NCI-H187 (cell line): ENCODE results near the gene FGGY.

Source experiments
- DNase-seq, 2 experiments: peaks; one replicate each; lab custom pipeline; 2025; lab: John Stamatoyannopoulos, UW

Gene FGGY

DNA sequence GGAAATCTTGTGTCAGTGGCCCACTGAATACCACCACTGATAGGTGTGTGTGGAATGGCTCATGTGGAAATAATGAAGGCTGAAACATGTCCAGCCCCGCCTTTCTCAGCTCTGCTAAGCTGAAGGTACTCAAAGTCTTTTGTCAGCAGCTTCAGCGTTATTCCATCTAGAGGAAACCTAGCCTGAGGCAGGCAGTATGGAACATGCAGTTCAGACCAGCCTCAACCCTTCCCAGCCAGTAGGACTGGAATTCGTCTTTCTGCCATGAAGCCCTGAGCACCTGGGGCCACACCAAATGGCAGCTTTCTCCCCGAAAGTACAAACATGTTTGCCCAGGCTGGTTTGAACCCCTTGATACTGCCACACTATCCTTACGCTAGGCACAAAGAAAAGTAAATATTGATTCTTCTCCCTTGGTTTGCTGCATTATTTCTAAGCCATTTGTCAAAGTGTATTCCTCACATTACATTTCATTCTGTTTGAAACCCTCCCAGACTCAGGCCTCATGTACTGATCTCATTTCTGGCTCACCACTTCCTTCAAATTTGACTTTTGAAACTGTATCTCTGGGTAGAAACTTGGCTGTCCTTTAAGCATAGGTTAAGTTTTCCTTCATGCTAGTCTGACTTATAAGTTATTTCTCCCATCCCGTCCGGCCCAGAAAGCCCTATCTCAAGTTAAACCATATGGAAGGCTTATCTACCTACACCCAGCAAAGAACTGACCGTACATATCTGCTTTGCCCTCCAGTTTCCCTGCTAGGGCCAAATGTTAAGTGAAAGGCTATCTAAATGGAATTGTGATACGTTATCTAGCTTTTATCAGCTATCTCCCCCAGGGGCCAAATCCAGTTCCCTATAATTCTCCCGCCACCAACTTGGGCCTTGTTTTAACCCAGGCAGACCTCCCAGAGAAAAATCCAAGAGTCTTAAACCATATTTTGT is 472.2 kb downstream of the FGGY start:
- no peak for DNase-seq

DNA sequence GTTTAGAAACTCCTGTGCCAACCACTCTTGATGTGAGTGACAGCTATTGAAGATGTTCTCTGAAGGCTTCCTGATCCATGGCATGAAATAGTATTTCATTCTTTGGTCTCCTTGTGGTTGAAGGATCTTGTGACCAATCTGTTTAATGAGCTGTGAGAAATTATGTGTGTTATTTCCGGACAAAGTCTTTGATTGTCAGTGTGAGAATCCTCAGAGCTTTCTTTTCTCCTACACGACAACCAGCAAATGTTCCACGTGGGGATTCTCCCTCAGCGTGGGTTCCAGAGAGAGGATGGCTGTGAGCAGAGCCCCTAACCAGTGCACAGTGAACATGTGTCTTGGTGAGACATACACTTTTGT is 472.8 kb downstream of the FGGY start:
- DNase-seq, result no peak

DNA sequence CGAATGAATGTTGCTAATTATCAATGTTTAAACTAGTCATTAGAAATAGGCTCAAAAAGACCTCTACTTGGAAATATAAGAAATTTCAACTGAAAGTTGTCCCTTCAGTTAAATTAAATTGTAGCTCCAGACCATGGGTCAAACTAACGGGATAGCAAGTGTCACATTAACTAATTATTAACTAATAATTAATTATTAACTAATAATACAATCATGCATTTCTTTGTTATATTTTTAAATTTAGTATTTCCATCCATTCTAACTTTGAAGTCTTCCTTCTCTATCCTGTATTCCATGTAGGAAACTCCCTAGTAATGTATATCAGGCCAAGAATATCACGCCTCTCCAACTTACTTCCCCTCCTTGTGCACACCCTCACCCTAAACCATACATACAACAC is 474.5 kb downstream of the FGGY start:
- no peak for DNase-seq

DNA sequence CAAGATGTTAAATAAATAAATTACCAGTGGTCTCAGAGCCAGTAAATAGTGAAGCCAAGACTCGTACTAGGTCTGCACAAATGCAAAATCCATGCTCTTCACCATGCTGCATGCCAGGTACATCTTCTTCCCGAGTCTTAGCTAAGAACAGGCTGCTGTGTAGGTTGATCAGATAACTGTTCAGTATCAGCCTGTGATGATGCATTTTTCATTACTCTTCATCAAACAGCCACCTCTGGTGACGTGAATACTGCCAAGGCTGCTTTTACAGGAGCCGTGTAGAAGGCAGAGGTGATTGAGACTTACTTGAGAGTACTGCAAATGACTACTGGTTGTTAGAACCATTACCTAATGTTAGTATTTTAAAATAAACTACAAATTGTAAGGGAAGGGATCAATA is 478.6 kb downstream of the FGGY start:
- no peak for DNase-seq

DNA sequence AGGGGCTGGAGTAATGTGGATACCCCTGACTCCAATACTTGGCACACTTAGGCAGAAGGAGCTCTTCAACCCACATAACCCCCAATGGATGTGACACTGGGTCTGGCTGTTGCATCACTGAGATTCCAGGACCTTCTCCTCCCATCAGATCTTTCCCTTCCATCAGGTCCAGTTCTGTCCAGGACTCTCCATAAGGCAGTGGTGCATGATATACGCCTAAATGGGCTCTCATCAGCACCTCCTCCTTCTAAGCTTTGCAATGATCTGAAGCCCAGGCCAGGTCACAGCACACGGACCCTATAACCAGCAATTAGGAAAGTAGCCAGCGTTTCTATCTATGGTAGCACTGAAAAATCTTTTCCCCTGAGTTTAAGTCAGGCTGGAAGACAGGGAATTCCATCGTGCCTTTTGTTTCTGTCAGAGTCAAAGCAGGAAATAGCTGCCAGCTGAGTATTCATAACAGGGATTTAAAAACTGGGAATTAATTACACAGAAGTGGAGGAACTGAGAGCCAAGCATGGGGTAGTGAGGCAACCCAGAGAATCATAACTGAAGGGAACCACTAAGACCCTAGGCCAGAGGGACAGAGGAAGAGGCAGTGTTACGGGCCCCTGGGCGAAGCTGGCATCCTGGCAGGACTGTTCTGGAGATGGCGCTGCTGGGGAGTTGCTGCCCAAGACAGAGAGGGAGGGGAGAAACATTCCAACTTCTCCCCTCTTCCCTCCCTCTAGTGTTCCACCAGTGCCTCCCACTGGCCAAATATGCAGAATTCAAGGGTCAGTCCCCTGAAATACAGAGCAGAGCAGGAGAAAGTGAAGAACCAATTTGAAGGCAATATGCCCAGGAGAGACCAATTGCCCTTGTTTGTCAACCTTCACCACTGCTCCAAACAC is 480.3 kb downstream of the FGGY start:
- no peak for DNase-seq

DNA sequence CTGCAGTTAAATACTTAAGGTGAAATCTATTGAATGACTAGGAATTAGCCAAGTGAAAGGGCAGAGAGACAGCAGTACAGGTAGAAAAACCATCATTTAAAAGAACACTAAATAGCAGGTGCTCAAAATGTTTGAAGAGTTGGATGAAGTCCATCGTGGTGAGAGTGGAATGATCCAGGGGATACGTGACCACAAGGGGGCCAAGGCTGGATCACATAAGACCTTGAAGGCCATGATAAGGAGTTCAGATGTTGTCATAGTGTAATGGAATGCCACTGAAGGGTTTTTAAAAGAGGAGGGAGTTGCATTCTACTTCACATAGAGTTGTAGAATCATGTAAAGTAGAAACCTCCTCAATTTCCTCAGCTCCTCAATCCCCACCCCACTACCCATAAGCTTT is 483.1 kb downstream of the FGGY start:
- DNase-seq, result no peak

DNA sequence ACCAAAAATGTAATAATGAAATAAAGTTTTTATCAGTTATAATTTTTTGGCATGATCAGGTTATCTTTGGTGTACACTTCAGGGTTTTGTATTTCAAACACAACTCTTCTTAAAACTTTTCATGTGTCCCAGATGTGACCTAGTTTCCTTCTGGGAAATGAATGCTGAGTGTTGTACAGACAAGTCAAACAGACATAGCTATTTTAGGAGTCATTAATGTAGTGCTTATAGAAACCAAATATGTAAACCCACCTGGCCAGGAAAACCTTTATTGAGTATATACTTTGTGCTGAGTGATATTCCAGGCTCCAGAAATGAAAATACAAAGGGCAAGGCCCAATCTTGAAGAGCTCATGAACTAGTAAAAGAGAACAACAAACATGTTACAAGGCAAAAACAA is 491.9 kb downstream of the FGGY start:
- no peak for DNase-seq

DNA sequence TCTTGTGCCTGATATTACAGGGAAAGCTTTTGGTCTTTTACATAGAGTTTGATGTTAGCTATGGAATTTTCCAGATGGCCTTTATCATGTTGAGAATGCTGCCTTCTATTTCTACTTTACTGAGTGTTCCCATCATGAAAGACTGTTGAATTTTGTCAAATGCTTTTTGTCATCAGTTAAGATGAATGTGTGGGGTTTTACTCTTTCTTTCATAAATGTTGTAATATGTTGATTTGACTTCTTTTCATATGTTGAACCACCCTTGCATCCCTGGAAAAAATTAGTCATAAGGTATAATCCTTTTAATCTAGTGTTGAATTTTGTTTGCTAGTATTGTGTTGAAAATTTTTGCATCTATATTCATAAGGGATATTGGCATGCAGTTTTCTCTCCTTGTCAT is 501.7 kb downstream of the FGGY start:
- DNase-seq, result no peak

DNA sequence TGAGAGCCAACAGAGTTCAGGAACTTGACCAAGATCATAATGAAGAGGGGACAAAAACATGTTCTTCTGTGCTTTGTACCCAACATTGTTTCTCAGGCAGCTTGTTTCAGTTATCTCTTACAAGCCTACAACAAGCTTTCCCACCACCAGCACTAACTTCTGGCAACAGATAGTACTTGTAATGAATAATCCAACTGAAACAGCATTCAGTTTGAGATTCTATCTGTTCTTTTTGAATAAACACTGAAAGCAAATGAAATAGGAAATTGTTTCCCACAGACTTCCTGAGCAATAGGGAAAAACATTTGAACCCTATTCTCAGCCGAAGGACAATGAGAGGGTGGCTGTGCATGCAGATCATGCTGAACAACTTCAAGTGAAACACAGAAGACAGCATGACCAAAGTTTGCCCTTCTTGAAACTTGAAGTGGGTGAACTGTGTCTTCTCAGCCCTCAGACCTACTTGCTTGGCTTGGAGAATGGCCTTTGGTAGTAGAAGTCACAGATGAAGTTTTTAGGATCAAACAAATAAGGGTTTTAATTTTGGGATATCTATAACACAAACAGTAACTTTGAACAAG is 506.7 kb downstream of the FGGY start:
- no peak for DNase-seq

DNA sequence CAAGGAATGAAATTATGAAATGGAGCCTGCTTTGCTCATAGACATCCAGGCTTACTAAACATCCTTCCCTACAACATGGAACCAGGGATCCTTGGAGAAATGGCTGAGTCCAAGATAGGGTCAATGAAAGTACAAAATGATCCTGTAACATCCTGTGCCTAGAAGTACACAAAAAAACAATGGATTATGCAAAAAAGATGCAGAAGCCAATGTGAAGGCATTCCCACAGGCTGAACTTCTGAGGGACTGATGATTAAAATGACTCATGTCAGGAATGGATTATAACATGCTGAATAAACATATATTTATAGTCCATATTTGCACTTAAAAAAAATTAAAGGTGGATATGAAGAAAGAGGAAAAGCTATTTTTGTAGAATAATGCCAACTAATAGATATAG is 507.4 kb downstream of the FGGY start:
- no peak for DNase-seq

DNA sequence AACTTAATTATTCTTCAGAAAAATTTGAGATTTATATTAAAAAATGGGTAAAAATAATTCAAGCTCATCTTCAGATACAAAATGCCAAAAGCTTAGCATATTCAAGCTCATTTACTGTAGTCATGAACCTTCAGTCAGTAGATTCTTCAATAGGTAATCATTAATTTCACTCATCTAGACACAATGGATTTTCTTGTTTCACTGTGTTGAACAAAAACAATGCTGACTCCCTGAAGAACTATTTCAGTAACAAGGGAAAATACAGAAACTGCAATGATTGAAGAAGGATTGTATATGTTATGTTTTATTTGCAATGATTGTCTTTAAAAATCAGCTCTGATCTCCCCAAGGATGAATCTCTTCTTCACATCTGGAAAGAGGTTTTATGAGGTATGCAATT is 508.7 kb downstream of the FGGY start:
- DNase-seq, result no peak
